Loucy (cell line): ENCODE measurements around the gene HS6ST3.
"Not testable (repeated sequence)": the region's sequence is repeated elsewhere in the genome, so short reads cannot be mapped to it uniquely, and the experiment has no call there.

Experiments
- EZH2phosphoT487 ChIP-seq: fragments of 200-600 bp; IDR thresholded peaks from 2 replicates; pipeline ENCODE4 v1.6.1; 2018; ENCODE audit warnings: antibody characterized with exemption, mild to moderate bottlenecking, moderate library complexity, borderline replicate concordance
- TF ChIP-seq, protein P1 (sequence below): fragments of 200-600 bp; sonication (generic); conservative IDR thresholded peaks from 2 replicates; pipeline ENCODE4 v1.5.1; 2014; ENCODE audit warnings: mild to moderate bottlenecking, antibody characterized with exemption, low read length

DNA sequence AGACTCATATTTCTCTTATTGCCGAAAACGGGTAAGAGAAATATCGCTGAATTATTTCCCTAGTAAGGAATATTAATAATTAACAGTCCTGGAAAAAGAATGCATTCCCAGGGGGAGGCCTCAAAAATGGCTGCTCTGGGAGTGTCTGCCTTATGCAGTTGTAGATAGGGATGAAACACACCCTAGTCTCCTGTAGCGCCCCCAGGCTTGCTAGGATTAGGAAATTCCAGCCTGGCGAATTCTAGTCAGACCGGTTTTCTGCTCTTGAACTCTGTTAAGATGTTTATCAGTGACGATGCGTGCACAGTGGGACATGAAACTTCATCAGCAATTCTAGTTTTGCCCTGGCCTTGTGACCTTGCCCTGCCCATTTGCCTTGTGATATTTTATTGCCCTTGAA lies 18.2 kb downstream of the HS6ST3 start:
- TF ChIP-seq, protein P1, sequence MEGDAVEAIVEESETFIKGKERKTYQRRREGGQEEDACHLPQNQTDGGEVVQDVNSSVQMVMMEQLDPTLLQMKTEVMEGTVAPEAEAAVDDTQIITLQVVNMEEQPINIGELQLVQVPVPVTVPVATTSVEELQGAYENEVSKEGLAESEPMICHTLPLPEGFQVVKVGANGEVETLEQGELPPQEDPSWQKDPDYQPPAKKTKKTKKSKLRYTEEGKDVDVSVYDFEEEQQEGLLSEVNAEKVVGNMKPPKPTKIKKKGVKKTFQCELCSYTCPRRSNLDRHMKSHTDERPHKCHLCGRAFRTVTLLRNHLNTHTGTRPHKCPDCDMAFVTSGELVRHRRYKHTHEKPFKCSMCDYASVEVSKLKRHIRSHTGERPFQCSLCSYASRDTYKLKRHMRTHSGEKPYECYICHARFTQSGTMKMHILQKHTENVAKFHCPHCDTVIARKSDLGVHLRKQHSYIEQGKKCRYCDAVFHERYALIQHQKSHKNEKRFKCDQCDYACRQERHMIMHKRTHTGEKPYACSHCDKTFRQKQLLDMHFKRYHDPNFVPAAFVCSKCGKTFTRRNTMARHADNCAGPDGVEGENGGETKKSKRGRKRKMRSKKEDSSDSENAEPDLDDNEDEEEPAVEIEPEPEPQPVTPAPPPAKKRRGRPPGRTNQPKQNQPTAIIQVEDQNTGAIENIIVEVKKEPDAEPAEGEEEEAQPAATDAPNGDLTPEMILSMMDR: not testable (repeated sequence)
- TF ChIP-seq EZH2phosphoT487: not testable (repeated sequence)
